IPS DF 4.7 (cell line): ENCODE results near the gene RMDN3.
A peak's percentile ranks its signal among the peaks of the same experiment; 100 is the strongest.

Experiments used
- DNase-seq: peaks from one replicate; pipeline ENCODE4 v3.0.0-alpha.2; 2013; ENCODE audit warnings: low spot score; ENCODE audit errors: extremely low read depth

RMDN3 gene

GRCh38 chr15:40694688-40695468, 60.2 kb downstream of the RMDN3 start, which contains the start of gene RAD51:
TSS of gene RAD51 (plus strand) at chr15:40695174. CDS start at chr15:40698759, 3,585 bp downstream.
- DNase-seq = peak; percentile 58

- DNase-seq = no peak
Measured at GRCh38 chr15:40693904-40694687, 61.0 kb downstream of the RMDN3 start.

- no peak for DNase-seq
Measured at GRCh38 chr15:40691737-40692136, 63.3 kb downstream of the RMDN3 start.

- DNase-seq = no peak
Measured at GRCh38 chr15:40688932-40689799, 65.9 kb downstream of the RMDN3 start.
